Panc1 (cell line): ENCODE data around the gene QSER1. TPM values are rescaled to one million over a fixed set of nuclear protein-coding genes. Genes with fewer than 3 reads are reported as not detected.

Experiments
- ATAC-seq: fragments of 200-7000 bp; cut with Tn5 transposase; 2 replicates; pipeline ENCODE4 v1.9.1; 2020; ENCODE audit warnings: mild to moderate bottlenecking, moderate library complexity
- BruUV-seq: library from RNA; stranded (reverse); fragments of 400-500 nt; replicated peaks from 2 replicates; lab custom pipeline; 2021; lab: Mats Ljungman, UMichigan
- CTCF ChIA-PET: fragments of 300-600 bp; sonication (Branson Sonifier 250); formaldehyde crosslinking; loops from one replicate; lab custom pipeline; 2022; ENCODE audit warnings: antibody characterized with exemption; lab: Charles Lee
- POLR2A ChIA-PET: fragments of 300-600 bp; sonication (Branson Sonifier 250); formaldehyde crosslinking; loops from one replicate; lab custom pipeline; 2022; ENCODE audit warnings: antibody characterized with exemption; lab: Charles Lee
- DNase-seq: peaks from one replicate; pipeline ENCODE4 v3.0.0-alpha.2; 2010; ENCODE audit warnings: low read depth, low spot score
- H3K27ac ChIP-seq: 2 replicates; pipeline ENCODE4 v1.5.1; 2011; ENCODE audit warnings: mild to moderate bottlenecking, low read length, inconsistent platforms
- H3K27me3 ChIP-seq: fragments of 200-500 bp; sonication (Bioruptor generic); 2 replicates; pipeline ENCODE4 v1.6.0; 2014; ENCODE audit warnings: low read length, inconsistent platforms; ENCODE audit not compliant: control insufficient read depth, insufficient read depth
- H3K36me3 ChIP-seq: fragments of 200-500 bp; sonication (Bioruptor generic); 2 replicates; pipeline ENCODE4 v1.5.1; 2014; ENCODE audit warnings: inconsistent platforms, mild to moderate bottlenecking, low read length, moderate library complexity; ENCODE audit not compliant: control insufficient read depth, insufficient read depth
- H3K4me1 ChIP-seq: 2 replicates; pipeline ENCODE4 v1.5.1; 2011; ENCODE audit warnings: inconsistent platforms, mild to moderate bottlenecking, low read length, moderate library complexity; ENCODE audit not compliant: control insufficient read depth, insufficient read depth
- H3K4me3 ChIP-seq, 2 experiments: 2 replicates each; pipeline ENCODE4 v1.5.1; 2011 to 2012; ENCODE audit warnings: low read depth in 2 of 2, low read length in 2 of 2, mild to moderate bottlenecking in 2 of 2, inconsistent platforms in 1 of 2, moderate library complexity in 1 of 2
- H3K9me3 ChIP-seq: fragments of 200-500 bp; sonication (Bioruptor generic); 2 replicates; pipeline ENCODE4 v1.5.1; 2014; ENCODE audit warnings: low read depth, mild to moderate bottlenecking, inconsistent platforms, low read length, moderate library complexity; ENCODE audit not compliant: control insufficient read depth, insufficient read depth
- CTCF ChIP-seq: fragments of 450-650 bp; IDR thresholded peaks from 2 replicates; pipeline ENCODE4 v1.5.1; 2017; ENCODE audit warnings: mild to moderate bottlenecking
- POLR2AphosphoS5 ChIP-seq: IDR thresholded peaks from 2 replicates; pipeline ENCODE4 v1.6.1; 2012; ENCODE audit warnings: mild to moderate bottlenecking, low read depth, low read length, moderate library complexity
- REST ChIP-seq, 2 experiments: IDR thresholded peaks; 2 replicates each; pipeline ENCODE4 v1.6.1; 2011 to 2012; ENCODE audit warnings: low read depth in 2 of 2, control low read depth in 1 of 2, low read length in 1 of 2, mild to moderate bottlenecking in 1 of 2, moderate library complexity in 1 of 2; ENCODE audit not compliant: insufficient read depth in 1 of 2
- SIN3A ChIP-seq: IDR thresholded peaks from 2 replicates; pipeline ENCODE4 v1.6.1; 2012; ENCODE audit warnings: low read depth, mild to moderate bottlenecking, low read length, moderate library complexity, borderline replicate concordance; ENCODE audit not compliant: insufficient read depth
- TCF7L2 ChIP-seq: IDR thresholded peaks from 2 replicates; pipeline ENCODE4 v1.6.1; 2011; ENCODE audit warnings: mild to moderate bottlenecking, low read depth, low read length, inconsistent platforms
- in situ Hi-C: cut with HindIII; loops from 2 replicates; pipeline ENCODE4 v1.10.0; 2016; ENCODE audit warnings: low sequenced_read_pairs, low pct_unique_long_range_greater_than_20kb
- intact Hi-C: fragments of 100-400 bp; cut with micrococcal nuclease; formaldehyde crosslinking; loops from one replicate; pipeline ENCODE4 v1.10.0; 2022; ENCODE audit not compliant: unreplicated experiment
- total RNA-seq: library from RNA; stranded (reverse); gene quantifications from one replicate; pipeline ENCODE4 v1.2.1, GENCODE V29; 2021; ENCODE audit not compliant: unreplicated experiment

The QSER1 gene
- total RNA-seq, 1 experiment from 2014 or later, result 48.2 TPM

- Histone ChIP-seq H3K36me3 (no peaks in the 10 kb centered on the region; the same call in 1 of the 2 replicates), H3K4me3 (no peak overlapping the region), H3K9me3 (no peaks in the 10 kb centered on the region), H3K27ac (no peak overlapping the region), H3K4me1 (no peaks in the 10 kb centered on the region), H3K27me3 (no peaks in the 10 kb centered on the region)
- no peak for ATAC-seq
- BruUV-seq, result no TSS peak
- POLR2A ChIA-PET, result no interaction called here
- in situ Hi-C loops (no loop called here), intact Hi-C loops (no loop called here)
- TF ChIP-seq POLR2AphosphoS5, result no peak
- no peak for TF ChIP-seq TCF7L2
- TF ChIP-seq SIN3A, result no peak
- TF ChIP-seq REST (IDR thresholded peaks at IDR 0.05; ENCODE audit: insufficient read depth in 1 of 2, low read depth in 2 of 2, low read length in 1 of 2), result no peak
- TF ChIP-seq CTCF, result no peak
- CTCF ChIA-PET, result no interaction called here
- DNase-seq, result no peak
These were observed 134.6 kb downstream of the QSER1 start for GRCh38 chr11:33027233-33027632.

- TF ChIP-seq CTCF (no peak), SIN3A (no peak), TCF7L2 (no peak), POLR2AphosphoS5 (no peak), REST (IDR thresholded peaks at IDR 0.05; ENCODE audit: insufficient read depth in 1 of 2, low read depth in 2 of 2, low read length in 1 of 2) (no peak)
- Histone ChIP-seq H3K27ac (no peak overlapping the region), H3K4me1 (no peaks in the 10 kb centered on the region), H3K36me3 (no peaks in the 10 kb centered on the region; the same call in 1 of the 2 replicates), H3K9me3 (no peaks in the 10 kb centered on the region), H3K4me3 (no peak overlapping the region), H3K27me3 (no peaks in the 10 kb centered on the region)
- no TSS peak for BruUV-seq
- intact Hi-C loops (no loop called here), in situ Hi-C loops (no loop called here)
- ChIA-PET CTCF (no interaction called here), POLR2A (interaction anchor here (0.6 kb wide), 1 partner anchor 479 kb away, joined by 6 read pairs; no protein-coding TSS in a partner anchor)
- ATAC-seq (no peak), DNase-seq (no peak)
These were observed 135.4 kb downstream of the QSER1 start for GRCh38 chr11:33027846-33028536.
